Liver (tissue), 3 donors: ENCODE measurements around the gene PAK4.

Source experiments
- RAD21 ChIP-seq, 2 donors: IDR thresholded peaks; 2 replicates each; pipeline ENCODE4 v1.6.1; 2016; ENCODE audit warnings: antibody characterized with exemption in 2 of 2, mild to moderate bottlenecking in 2 of 2
- TF ChIP-seq, protein P1 (sequence below): fragments of 150-350 bp; IDR thresholded peaks from 2 replicates; pipeline ENCODE4 v1.5.1; 2017; ENCODE audit warnings: improper control_type of control experiment, low read depth, low read length; ENCODE audit not compliant: missing input control
- TF ChIP-seq, protein P2 (sequence below): IDR thresholded peaks from 2 replicates; pipeline ENCODE4 v1.6.1; 2016; ENCODE audit warnings: antibody characterized with exemption, mild to moderate bottlenecking
- donor health status: healthy.
- donor health status: healthy.

DNA sequence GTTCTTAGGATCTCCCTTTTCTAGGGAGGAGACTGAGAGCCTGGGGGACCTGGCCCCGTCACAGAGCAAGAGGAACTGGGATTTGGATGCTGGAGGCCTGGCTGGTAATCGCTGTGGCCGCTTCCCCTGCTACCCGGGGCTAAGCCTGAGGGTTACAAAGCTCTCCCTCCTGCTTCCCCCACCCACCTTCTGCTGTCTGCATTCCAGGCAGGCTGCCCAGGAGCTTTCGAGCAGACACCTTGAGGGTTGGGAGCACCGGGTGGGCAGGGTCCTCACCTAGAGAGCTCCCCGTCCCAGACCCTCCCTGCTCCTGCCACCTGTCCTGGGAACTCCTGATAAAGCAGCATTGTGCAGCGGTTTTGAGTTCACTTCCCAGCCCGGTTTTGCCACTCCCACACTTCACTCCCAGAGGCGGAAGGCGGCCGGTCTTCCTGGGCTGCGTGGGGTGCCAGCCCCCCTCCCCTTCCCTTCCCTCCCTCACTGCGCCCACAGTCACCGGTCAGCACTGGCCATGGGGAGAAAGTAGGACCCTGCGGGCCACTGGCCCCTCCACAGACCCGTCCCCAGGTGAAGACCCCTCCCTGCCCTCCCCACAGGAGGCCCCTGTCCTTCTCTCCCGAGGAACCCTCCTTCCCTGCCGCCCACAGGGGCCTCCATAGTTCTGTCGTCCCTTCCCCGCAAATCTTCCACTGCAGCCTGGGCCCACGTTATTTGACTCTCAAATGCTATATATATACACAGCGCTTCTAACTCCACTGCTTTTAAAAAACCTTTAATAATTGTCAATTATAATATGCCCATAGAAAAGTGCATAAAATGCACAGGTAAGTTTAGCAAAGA lies 8.1 kb downstream of the PAK4 start:
- TF ChIP-seq, protein P1, sequence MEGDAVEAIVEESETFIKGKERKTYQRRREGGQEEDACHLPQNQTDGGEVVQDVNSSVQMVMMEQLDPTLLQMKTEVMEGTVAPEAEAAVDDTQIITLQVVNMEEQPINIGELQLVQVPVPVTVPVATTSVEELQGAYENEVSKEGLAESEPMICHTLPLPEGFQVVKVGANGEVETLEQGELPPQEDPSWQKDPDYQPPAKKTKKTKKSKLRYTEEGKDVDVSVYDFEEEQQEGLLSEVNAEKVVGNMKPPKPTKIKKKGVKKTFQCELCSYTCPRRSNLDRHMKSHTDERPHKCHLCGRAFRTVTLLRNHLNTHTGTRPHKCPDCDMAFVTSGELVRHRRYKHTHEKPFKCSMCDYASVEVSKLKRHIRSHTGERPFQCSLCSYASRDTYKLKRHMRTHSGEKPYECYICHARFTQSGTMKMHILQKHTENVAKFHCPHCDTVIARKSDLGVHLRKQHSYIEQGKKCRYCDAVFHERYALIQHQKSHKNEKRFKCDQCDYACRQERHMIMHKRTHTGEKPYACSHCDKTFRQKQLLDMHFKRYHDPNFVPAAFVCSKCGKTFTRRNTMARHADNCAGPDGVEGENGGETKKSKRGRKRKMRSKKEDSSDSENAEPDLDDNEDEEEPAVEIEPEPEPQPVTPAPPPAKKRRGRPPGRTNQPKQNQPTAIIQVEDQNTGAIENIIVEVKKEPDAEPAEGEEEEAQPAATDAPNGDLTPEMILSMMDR = no peak
- TF ChIP-seq, protein P2, sequence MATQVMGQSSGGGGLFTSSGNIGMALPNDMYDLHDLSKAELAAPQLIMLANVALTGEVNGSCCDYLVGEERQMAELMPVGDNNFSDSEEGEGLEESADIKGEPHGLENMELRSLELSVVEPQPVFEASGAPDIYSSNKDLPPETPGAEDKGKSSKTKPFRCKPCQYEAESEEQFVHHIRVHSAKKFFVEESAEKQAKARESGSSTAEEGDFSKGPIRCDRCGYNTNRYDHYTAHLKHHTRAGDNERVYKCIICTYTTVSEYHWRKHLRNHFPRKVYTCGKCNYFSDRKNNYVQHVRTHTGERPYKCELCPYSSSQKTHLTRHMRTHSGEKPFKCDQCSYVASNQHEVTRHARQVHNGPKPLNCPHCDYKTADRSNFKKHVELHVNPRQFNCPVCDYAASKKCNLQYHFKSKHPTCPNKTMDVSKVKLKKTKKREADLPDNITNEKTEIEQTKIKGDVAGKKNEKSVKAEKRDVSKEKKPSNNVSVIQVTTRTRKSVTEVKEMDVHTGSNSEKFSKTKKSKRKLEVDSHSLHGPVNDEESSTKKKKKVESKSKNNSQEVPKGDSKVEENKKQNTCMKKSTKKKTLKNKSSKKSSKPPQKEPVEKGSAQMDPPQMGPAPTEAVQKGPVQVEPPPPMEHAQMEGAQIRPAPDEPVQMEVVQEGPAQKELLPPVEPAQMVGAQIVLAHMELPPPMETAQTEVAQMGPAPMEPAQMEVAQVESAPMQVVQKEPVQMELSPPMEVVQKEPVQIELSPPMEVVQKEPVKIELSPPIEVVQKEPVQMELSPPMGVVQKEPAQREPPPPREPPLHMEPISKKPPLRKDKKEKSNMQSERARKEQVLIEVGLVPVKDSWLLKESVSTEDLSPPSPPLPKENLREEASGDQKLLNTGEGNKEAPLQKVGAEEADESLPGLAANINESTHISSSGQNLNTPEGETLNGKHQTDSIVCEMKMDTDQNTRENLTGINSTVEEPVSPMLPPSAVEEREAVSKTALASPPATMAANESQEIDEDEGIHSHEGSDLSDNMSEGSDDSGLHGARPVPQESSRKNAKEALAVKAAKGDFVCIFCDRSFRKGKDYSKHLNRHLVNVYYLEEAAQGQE = no peak
- no peak for TF ChIP-seq RAD21 (IDR thresholded peaks at IDR 0.05)
